Stimulated activated naive CD4-positive, alpha-beta T cell (primary cell): ENCODE data around the gene MIPEP.
"Not testable (repeated sequence)": the region's sequence is repeated elsewhere in the genome, so short reads cannot be mapped to it uniquely, and the experiment has no call there.

Source experiments
- DNase-seq, 6 experiments: peaks; one replicate each; lab custom pipeline; 2025; lab: John Stamatoyannopoulos, UW

The MIPEP gene

DNA sequence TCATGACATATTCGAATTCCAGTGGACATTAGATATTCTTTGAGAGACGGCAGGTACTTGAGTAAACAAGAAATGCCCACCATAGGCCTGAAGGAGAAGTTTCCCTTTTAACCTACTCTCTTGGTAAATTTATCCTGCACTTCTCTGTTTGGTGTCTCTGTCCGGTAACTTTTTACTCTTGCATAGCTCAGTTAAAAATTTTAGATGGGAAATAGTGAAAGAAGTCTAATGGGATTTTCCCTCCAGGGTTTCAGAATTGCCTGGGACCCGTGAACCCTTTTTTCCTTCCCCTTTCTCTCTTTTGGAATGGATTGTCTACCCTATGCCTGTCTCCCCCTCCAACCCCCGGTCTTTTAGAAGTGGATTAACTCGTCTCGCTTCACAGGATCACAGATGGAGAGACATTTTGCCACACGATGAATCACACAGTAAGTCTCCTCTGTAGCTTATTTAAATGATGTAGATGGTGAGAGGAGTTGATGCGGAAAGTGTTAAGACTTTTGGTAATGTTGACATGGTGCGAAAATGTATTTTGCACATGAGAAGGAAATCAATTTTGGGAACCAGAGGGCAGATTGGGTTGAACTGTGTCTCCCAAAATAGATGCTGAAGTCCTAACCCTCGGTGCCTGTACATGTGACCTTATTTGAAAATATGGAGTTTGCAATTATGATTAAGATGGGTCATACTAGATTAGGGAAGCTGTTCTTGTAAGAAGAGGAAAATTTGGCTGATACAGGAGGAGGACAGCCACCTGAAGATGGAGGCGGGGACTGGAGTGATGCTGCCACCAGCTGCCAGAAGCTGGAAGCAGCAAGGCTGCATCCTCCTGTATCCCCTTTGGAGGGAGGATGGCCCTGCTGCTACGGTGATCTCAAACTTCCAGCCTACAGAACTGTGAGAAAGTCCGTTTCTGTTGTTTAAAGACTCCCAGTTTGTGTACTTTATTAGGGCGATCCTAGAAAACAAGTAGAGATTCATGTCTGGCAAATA lies 711 bp upstream of the MIPEP start:
- DNase-seq: no peak

DNA sequence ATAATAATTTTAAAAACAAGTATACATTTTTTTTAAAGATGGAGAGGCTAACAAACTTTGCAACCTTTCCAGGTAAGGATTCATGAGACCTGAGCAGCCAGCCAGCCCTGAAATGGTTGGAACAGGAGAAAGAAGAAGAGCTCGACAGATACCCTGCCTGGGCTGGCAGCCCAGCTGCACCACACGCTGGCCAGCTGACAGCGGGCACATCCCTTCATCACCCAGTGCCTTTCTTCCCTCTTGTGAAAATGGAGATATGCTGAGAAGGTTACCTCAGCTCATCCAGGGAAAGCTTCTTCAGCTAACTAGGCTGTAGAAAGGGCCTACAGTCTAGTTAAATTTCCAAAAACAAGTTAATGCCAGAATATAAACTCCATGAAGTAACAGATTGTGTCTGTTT lies 4.8 kb downstream of the MIPEP start:
- DNase-seq: not testable (repeated sequence)

DNA sequence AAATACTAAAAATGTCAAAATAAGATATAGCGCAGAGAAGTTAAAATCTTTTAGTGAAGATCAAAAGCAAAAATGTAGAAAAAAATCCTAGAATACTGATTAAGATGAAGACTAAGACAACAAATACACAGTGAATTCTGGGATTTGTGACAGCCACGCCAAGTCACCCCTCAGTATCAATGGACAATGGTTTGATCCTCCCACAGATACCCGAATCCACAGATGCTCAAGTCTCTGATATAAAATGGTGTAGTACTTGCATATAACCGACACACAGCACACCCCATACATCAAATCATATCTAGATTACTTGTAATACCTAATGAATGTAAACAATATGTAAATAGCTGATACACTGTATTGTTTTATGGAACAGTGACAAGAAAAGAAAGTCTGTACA lies 5.9 kb downstream of the MIPEP start:
- DNase-seq: no peak

DNA sequence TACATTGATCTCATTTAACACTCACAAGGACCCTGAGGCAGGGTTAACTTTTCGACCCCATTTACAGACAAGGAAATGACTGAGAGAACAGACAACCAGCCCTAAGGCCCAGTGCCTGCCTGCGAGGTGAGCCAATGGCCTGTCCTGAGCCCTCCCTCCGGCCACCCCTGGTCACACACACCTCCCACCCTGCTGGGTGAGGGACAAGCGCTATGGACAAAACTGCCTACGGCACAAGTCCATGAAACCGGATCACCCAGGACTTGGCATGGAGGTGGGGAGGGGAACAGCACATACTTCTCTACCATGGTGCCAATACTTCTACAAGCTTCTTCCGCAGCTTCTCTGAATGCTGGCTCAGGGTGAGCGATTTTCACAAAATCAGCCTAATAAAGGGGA lies 7.8 kb downstream of the MIPEP start:
- DNase-seq: not testable (repeated sequence)

DNA sequence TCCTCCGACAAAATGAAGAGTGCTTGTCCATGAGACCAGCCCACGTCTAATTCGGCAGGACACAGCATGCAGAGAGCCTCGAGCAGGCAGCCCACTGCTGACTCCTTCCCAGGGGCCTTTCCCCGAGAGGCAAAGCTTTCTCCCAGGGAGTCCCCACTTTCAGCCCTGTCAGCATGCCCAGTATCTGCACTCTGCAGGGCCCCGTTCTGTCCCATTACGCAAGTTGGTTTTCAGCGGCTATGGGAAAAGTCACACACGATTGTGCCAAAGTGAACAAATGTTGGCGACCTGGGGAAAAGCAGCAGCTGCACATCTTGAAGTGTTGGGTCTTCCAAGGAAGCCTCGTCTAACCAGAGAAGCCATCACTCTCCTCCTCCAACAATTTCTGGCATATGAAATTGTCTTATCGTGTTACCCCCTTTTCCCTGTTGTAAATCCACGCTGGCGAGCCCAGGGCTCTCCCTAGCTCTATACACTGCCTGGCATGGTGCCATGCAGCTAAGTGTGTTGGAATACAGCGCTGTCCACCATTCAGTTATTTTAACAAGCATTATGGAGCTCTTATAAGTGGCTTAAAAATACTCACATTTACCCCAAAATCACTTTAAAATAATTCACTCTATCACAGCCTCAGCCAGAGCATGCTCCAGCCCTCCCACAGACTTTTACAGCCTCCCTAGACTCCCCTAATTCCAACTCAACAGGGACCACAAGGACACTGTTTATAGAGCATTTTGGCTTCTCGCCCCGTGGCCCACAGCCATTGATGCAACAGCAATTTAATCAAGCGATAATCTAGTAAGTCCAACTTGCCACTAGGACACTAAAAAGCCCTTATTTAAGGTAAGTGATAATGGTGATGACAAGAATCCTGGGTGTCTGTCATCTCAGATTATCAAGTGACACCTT lies 8.5 kb downstream of the MIPEP start:
- DNase-seq: not testable (repeated sequence)

DNA sequence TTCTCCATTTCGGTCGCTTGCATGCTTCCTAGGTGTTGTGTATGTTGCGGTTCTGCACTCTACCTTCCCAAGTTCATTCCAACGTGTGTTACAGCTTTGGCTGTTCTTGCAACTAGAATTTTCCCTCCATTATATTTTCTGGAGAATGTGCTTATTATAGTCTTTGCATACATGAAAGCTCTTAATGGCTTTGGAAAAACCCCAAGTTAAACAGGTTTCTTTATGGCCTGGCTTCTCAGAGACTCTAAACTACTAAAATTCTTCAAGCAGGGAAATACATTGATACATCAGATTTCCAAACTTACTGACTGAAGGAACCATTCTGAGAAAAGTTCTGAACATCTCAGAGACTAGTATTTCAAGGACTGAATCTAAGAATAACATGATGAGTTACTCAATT lies 11.9 kb downstream of the MIPEP start:
- no peak for DNase-seq

DNA sequence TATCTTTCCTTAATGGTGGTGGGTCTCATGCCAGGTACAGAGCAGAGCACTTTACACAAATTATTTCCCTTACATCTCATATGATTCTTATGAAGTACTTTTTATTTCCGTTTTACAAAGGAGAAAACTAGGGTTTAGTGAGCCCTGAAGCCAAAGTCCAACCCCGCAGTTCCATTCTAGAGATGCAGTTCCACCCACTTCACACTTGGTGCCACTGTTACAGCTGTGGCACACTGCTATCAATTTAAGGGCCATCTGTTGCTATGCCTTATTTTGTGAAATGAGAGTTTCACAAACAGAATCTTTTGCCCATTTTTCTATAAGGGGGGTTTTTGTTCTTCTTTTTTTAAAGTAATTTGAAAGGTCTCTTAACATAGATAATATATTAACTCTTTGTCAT lies 12.9 kb downstream of the MIPEP start:
- peak in 1 of 6 experiments; percentile 2 for DNase-seq

DNA sequence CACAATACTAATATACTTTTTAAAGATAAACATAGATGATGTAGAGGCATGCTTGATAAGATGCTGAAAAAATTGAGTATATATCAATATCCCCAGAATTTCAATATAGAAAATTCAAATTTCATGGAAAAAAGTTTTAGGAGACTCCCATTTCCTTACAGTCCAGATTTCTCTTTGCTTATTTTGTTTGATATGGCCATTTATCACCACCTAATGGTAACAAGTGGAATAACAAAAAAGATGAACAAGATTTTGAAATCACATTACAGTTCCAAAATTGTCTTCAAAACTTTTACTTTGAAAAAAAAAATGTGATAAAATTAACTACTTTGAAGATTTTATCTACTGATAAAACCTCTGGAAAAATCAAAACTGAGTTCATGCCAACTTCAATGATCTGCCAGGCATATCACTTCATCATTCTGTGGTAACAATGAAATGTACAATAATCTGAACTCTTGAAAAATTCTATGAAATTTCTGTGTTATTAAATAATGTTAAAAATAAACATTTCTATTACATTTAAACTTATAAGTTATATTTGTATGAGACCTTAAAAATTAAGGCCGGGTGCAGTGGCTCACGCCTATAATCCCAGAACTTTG lies 17.5 kb downstream of the MIPEP start:
- peak in 2 of 6 experiments; percentile 9 to 20 for DNase-seq

DNA sequence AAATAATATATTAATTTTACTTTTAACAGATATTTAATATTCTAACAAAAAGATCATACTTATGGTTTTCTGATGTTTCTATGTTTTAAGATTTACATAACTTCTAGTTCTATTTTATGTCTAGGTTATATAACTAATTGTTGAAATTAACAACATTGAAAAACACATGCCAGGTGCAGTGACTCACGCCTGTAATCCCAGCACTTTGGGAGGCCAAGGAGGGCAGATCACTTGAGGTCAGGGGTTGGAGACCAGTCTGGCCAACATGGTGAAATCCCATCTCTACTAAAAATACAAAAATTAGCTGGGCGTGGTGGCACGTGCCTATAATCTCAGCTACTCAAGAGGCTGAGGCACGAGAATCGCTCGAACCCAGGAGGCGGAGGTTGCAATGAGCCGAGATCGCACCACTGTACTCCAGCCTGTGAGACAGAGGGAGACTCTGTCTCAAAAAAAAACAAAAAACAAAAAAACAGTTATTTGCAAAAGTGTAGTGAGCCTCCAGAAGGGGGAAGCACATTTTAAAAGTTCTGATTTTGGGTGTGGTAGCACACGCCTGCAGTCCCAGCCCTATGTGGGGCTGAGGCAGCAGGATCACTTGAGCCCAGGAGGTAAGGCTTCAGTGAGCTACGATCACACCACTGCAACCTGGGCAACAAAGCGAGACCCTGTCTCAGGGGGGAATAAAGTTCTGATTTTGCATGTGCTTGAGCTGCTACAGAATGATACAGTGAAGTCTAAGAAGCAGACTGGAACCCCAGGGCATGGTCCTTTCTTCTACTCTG lies 18.7 kb downstream of the MIPEP start:
- DNase-seq: no peak

DNA sequence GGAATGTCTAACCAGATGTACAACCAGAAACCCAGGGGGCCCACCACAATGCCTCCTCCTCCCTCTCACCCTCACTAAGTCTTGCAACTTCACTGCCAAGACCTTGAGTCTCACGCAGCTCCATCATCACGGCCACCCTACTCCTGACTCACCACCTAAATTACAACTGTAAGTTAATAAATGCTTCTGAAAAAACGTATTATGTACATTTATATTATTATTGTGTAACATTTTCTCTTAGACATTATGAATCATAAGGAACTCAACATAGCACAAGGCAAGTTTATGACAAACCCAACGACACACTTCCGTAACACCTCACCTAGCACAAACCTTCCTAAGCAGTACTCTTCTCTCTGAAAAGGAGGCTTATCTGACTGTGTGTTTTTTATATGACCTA lies 20.7 kb downstream of the MIPEP start:
- DNase-seq: no peak

DNA sequence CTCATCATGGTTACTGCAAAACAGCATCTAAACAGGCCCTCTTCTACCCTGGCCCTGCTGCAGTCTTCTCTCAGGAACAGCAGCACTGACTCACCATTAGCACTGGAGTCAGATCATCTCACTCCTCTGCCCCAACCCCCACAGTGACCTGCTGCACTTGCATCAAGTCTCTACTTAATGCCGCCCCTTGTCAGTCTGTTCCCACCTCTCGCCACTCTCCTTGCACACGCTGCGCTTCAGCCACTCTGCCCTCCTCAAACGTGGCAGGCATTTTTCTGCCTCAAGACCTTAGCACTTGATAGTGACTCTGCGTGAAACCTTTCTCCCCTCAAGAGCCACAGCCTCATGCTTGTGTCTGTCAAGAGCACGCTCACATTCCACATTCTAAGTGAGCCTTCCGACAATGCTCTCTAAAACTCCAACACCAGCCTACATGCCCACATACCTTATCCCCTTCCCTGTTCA lies 22.1 kb downstream of the MIPEP start:
- no peak for DNase-seq

DNA sequence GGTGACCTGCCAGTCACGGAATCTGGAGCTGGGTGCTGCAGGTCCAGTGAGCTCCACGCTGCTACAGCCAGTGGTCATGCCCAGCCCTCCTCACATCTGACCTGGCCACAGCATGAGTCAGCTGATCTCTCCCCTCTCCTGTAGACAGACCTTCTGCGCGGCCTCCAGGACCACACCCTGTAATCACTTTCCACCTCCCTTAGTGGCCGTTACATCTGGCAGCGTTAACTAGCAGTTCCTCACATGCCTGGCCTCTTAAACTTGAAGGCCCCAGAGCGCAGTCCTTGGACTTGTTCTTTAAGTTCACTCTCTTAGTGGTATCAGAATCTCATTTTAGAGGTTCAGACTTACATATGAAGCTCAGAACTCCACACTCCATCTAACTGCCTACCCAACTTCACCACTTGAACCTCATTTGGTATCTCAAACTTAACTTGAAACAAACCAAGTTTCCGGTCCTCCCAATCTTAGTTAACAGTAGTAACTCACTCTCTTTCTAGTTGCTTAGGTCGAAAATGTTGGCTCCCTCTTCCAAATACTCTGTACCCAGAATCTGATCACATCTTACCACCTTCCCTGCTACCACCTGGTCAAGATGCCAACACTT lies 22.7 kb downstream of the MIPEP start:
- DNase-seq: no peak

DNA sequence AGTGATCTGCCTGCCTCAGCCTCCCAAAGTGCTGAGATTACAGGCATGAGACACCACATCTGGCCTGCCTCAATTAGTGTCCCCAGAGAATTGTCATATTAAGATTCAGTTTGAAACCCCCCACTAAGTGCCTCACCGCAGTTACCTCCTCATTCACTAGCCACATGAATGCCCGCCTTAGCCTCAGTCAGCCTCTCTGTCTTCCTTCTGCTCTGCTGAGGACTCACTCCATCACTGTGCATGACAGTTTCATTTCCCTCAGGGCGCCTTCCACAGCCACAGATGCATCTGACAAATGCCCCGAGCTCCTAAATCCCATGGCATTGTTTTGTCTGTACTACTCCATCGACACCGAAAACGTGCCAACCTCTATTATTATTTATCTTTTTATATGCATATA lies 23.3 kb downstream of the MIPEP start:
- DNase-seq: no peak

DNA sequence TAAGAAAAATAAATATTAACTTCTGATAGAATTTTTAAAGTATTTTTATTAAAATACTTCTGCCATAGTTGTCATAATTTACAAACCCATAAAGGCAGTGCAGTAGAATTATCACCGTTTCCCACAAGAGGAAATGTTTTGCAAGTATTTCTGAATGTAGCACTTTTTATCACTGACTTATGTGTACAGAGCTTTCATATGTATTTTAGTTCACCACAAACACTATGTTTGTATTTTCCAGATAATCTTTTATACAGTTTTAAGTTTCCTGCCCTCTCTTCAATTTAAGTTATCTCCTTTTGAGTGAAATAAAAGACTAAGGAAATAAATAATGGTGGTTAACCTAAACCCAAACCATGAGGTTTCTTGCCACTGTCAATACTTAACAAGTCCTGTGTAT lies 24.2 kb downstream of the MIPEP start:
- no peak for DNase-seq

DNA sequence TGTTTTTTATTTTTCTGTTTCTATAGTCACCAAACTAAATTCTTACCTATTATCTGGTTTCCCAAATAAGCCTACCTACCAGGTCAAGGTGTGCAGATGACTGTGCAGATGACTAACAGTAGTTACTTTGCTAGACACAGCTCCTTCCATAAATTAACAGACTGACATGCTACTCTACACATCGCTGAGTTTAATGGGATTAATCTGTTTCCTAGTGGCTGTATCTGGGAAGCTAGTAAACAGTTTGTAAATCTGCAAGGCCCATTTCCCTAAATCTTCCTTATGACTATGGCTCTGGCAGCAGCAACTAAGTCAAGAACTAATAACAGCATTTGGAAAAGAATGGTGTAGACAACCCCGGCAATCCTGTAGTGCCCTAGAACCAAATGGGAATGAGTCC lies 27.9 kb downstream of the MIPEP start:
- DNase-seq: no peak

DNA sequence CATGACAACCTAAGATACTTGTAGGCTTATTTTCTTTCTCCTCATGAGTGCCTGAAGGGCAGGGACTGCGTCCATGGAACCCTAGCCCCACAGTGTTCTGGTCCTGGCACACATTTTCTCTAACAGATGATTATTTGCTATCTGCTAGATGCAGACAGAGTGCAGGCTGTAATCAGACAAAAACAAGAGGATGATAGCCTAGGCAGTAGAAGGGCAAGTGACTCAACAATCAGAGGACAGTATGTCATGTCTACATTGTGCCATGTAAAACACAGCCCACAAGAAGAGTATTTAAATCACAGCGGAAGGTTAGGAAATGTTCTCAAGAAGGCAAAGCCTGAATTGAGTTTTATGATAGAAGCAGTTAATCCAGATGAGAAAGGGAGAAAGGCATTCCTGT lies 29.3 kb downstream of the MIPEP start:
- no peak for DNase-seq

DNA sequence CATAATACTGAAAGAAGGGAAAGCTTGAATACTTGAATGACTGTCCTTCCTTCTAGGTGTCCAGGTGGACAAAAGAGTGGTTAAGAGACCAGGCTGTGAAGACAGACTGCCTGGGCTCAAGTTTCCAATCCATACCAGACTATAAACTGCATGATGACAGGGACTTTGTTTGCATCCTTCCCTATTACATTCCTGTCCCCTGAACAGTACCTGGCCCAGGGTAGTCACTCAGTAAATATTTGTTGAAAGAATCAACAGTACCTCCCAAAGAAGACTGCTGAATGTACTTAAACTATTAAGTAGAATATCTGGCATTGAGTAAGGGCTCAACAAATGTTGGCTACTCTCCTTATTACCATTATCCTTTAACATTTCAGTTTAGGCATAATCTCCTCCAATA lies 29.7 kb downstream of the MIPEP start:
- DNase-seq: no peak

DNA sequence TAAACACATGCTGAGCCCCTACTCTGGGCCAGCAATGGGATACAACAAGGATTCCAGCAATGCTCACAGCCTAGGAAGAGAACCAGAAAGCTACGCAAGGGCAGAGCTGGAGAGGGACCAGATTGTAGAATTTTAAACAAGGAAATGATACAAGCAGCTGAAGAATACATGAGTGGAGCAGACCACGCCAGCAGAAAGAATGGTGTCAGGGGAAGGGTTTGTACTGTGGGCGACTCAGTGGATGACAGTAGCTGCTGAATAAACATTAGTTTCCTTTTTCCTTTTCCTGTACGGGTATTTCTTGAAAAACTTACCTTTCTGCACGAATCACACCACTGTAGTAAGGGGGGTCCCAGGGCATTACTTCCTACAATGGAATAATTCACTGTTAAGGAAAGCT lies 30.7 kb downstream of the MIPEP start:
- DNase-seq: no peak

DNA sequence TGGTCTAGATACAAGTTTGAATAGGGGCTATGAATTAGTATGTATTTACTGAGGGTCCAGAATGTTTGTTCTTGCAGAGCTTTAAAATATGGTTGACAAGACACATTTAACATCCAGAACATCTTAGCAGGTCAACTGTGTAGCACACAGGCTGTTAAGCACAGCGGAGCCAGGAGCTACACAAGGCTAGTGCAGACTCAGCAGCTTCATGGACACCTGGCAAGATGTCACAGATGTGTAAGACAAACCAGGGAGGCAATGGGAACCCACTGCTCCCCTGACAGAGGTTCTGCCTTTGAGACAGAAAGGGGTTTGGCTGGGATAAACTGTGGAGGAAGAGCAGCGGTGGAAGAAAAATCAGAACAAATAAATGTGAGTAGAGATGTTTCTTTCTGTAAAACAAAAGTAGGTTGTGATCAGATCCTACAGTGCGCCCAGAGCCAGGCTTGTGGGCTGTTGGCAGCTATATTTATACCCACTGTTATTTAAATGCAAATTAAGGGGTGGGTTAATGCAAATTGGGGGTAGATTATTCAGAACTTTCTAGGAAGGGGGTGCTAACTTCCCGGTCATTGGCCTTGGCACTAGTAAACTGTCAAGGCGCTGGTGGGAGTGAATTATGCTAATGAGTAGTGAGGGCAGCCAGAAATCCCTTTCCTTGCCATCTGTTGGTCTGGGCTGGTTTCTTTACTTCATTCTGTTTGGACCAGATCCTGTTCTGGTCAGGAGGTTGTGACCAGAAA lies 33.0 kb downstream of the MIPEP start:
- DNase-seq: no peak

DNA sequence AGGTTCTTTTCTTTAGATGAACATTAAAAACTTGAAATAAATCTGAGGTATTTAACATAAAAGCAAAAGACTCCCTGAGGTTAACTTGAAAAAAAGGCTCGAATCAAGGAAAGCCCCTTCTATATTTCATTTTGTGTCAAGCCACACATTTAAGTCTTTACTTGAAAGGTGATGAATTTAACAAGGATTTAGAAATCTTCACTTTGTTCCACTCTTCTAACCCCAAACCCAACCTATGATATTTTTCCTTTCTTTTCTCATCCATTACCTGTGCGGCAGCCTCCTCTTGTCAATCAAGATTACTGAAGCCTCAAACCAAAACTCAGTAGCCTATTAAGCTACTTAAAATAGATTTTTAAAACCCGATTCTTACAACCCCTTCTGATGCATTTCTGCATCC lies 33.8 kb downstream of the MIPEP start:
- no peak for DNase-seq
